ENCODE data around the gene MRPL30.
"Not testable (repeated sequence)": the region's sequence is repeated elsewhere in the genome, so short reads cannot be mapped to it uniquely, and the experiment has no call there.

MRPL30 gene

GRCh38 chr2:99216096-99216495 lies 35.1 kb downstream of the MRPL30 start:
- Histone ChIP-seq H3K36me3 (ENCODE audit: control insufficient read depth in 1 of 2, insufficient read depth in 2 of 2, low read length in 2 of 2) (peaks cover 0 to 6% of the 10 kb centered on the region in 2 donors), H3K9me3 (ENCODE audit: control insufficient read depth in 1 of 2, low read length in 2 of 2) (no peaks in the 10 kb centered on the region), H3K4me1 (ENCODE audit: control insufficient read depth in 1 of 2, insufficient read depth in 2 of 2, low read length in 2 of 2) (peaks cover 3 to 4% of the 10 kb centered on the region in 2 donors), H3K4me3 (ENCODE audit: low read depth in 1 of 2, low read length in 2 of 2) (no peak overlapping the region), H3K9ac (ENCODE audit: low read depth in 1 of 2, low read length in 2 of 2) (no peak overlapping the region), H3K27ac (ENCODE audit: low read depth, low read length) (no peak overlapping the region), H3K27me3 (ENCODE audit: control insufficient read depth in 1 of 2, insufficient read depth in 2 of 2, low read length in 2 of 2) (no peaks in the 10 kb centered on the region)

- peaks cover 3 to 4% of the 10 kb centered on the region in 2 donors for H3K4me1 ChIP-seq (ENCODE audit: control insufficient read depth in 1 of 2, insufficient read depth in 2 of 2, low read length in 2 of 2)
- no peak overlapping the region for H3K27ac ChIP-seq (ENCODE audit: low read depth, low read length)
- no peaks in the 10 kb centered on the region for H3K9me3 ChIP-seq (ENCODE audit: control insufficient read depth in 1 of 2, low read length in 2 of 2)
- H3K4me3 ChIP-seq (ENCODE audit: low read depth in 1 of 2, low read length in 2 of 2): no peak overlapping the region
- no peak overlapping the region for H3K9ac ChIP-seq (ENCODE audit: low read depth in 1 of 2, low read length in 2 of 2)
- peaks cover 0 to 6% of the 10 kb centered on the region in 2 donors for H3K36me3 ChIP-seq (ENCODE audit: control insufficient read depth in 1 of 2, insufficient read depth in 2 of 2, low read length in 2 of 2)
- H3K27me3 ChIP-seq (ENCODE audit: control insufficient read depth in 1 of 2, insufficient read depth in 2 of 2, low read length in 2 of 2): no peaks in the 10 kb centered on the region
Observed at GRCh38 chr2:99217929-99218501, 37.0 kb downstream of the MRPL30 start.

- not testable (repeated sequence) for H3K4me1 ChIP-seq (ENCODE audit: control insufficient read depth in 1 of 2, insufficient read depth in 2 of 2, low read length in 2 of 2); H3K9ac ChIP-seq (ENCODE audit: low read depth in 1 of 2, low read length in 2 of 2); H3K36me3 ChIP-seq (ENCODE audit: control insufficient read depth in 1 of 2, insufficient read depth in 2 of 2, low read length in 2 of 2); H3K27ac ChIP-seq (ENCODE audit: low read depth, low read length); H3K27me3 ChIP-seq (ENCODE audit: control insufficient read depth in 1 of 2, insufficient read depth in 2 of 2, low read length in 2 of 2); H3K9me3 ChIP-seq (ENCODE audit: control insufficient read depth in 1 of 2, low read length in 2 of 2); H3K4me3 ChIP-seq (ENCODE audit: low read depth in 1 of 2, low read length in 2 of 2)
Observed at GRCh38 chr2:99233177-99233576, 52.2 kb downstream of the MRPL30 start.

- Histone ChIP-seq H3K27me3 (ENCODE audit: control insufficient read depth in 1 of 2, insufficient read depth in 2 of 2, low read length in 2 of 2) (no peaks in the 10 kb centered on the region), H3K4me1 (ENCODE audit: control insufficient read depth in 1 of 2, insufficient read depth in 2 of 2, low read length in 2 of 2) (no peaks in the 10 kb centered on the region), H3K36me3 (ENCODE audit: control insufficient read depth in 1 of 2, insufficient read depth in 2 of 2, low read length in 2 of 2) (no peaks in the 10 kb centered on the region), H3K9ac (ENCODE audit: low read depth in 1 of 2, low read length in 2 of 2) (no peak overlapping the region), H3K9me3 (ENCODE audit: control insufficient read depth in 1 of 2, low read length in 2 of 2) (no peaks in the 10 kb centered on the region), H3K27ac (ENCODE audit: low read depth, low read length) (no peak overlapping the region), H3K4me3 (ENCODE audit: low read depth in 1 of 2, low read length in 2 of 2) (no peak overlapping the region)
Observed at GRCh38 chr2:99238599-99238998, 57.6 kb downstream of the MRPL30 start.

- Histone ChIP-seq H3K27me3 (ENCODE audit: control insufficient read depth in 1 of 2, insufficient read depth in 2 of 2, low read length in 2 of 2) (no peaks in the 10 kb centered on the region), H3K36me3 (ENCODE audit: control insufficient read depth in 1 of 2, insufficient read depth in 2 of 2, low read length in 2 of 2) (no peaks in the 10 kb centered on the region), H3K4me1 (ENCODE audit: control insufficient read depth in 1 of 2, insufficient read depth in 2 of 2, low read length in 2 of 2) (no peaks in the 10 kb centered on the region), H3K4me3 (ENCODE audit: low read depth in 1 of 2, low read length in 2 of 2) (no peak overlapping the region), H3K27ac (ENCODE audit: low read depth, low read length) (no peak overlapping the region), H3K9ac (ENCODE audit: low read depth in 1 of 2, low read length in 2 of 2) (no peak overlapping the region), H3K9me3 (ENCODE audit: control insufficient read depth in 1 of 2, low read length in 2 of 2) (no peaks in the 10 kb centered on the region)
Observed at GRCh38 chr2:99240431-99240830, 59.4 kb downstream of the MRPL30 start.

- Histone ChIP-seq H3K4me1 (ENCODE audit: control insufficient read depth in 1 of 2, insufficient read depth in 2 of 2, low read length in 2 of 2) (no peaks in the 10 kb centered on the region), H3K9ac (ENCODE audit: low read depth in 1 of 2, low read length in 2 of 2) (no peak overlapping the region), H3K36me3 (ENCODE audit: control insufficient read depth in 1 of 2, insufficient read depth in 2 of 2, low read length in 2 of 2) (no peaks in the 10 kb centered on the region), H3K9me3 (ENCODE audit: control insufficient read depth in 1 of 2, low read length in 2 of 2) (no peaks in the 10 kb centered on the region), H3K27me3 (ENCODE audit: control insufficient read depth in 1 of 2, insufficient read depth in 2 of 2, low read length in 2 of 2) (no peaks in the 10 kb centered on the region), H3K4me3 (ENCODE audit: low read depth in 1 of 2, low read length in 2 of 2) (no peak overlapping the region), H3K27ac (ENCODE audit: low read depth, low read length) (no peak overlapping the region)
Observed at GRCh38 chr2:99242151-99242550, 61.2 kb downstream of the MRPL30 start.
